GM18867 (cell line): ENCODE data around the gene ARHGAP23.

Experiments used
- ATAC-seq: cut with Tn5 transposase; IDR thresholded peaks from one replicate; pipeline ENCODE4 v1.9.1; 2021; ENCODE audit warnings: mild to moderate bottlenecking, moderate library complexity; ENCODE audit not compliant: unreplicated experiment

ARHGAP23 gene

GRCh38 chr17:38561416-38562214, 133.4 kb downstream of the ARHGAP23 start:
- no peak for ATAC-seq
